Omental fat pad (tissue), 4 donors: Measurements from ENCODE around the gene TNRC6A. TPM values are rescaled to one million over a fixed set of nuclear protein-coding genes. Genes with fewer than 3 reads are reported as not detected.
"Not testable (repeated sequence)": the region's sequence is repeated elsewhere in the genome, so short reads cannot be mapped to it uniquely, and the experiment has no call there.

Experiments
- ATAC-seq: fragments of 150-250 bp; one replicate; pipeline ENCODE4 v1.9.1; 2016; ENCODE audit warnings: mild to moderate bottlenecking, moderate library complexity; ENCODE audit not compliant: low FRiP score
- DNase-seq: peaks from one replicate; pipeline ENCODE4 v3.0.0-alpha.2; 2019; ENCODE audit warnings: low spot score
- total RNA-seq, 4 donors: library from RNA; depleted of rRNA; stranded (reverse); fragments of >200 nt; gene quantifications; one replicate each; pipeline ENCODE4 v1.1.0, GENCODE V29; 2016
- TF ChIP-seq, protein P1 (sequence below), 3 donors: fragments of 450-650 bp; IDR thresholded peaks; one replicate each; pipeline ENCODE4 v1.5.1; 2016 to 2017; ENCODE audit warnings: antibody characterized with exemption in 3 of 3, mild to moderate bottlenecking in 3 of 3, moderate library complexity in 2 of 3

TNRC6A gene
- total RNA-seq, 4 donors from 2014 or later: 30.7 to 89.5 (median 53.0) TPM

DNA sequence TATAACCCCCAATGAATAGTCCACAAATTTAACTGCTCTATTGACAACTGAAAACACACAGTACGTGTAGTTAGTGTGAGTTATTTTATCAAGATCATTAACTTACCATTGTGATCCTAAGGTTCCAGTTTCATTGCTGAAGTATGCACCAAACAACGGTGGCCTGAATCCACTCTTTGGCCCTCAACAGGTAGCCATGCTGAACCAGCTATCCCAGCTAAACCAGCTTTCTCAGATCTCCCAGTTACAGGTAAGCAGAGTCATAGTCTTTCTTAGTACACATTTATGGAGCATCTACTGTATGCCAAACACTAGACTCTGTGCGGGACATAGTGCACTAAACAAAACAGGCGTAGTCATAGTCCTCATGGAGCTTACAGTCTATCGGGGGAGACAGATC, 76.0 kb downstream of the TNRC6A start:
- ATAC-seq: no peak
- no peak for DNase-seq
- TF ChIP-seq, protein P1, sequence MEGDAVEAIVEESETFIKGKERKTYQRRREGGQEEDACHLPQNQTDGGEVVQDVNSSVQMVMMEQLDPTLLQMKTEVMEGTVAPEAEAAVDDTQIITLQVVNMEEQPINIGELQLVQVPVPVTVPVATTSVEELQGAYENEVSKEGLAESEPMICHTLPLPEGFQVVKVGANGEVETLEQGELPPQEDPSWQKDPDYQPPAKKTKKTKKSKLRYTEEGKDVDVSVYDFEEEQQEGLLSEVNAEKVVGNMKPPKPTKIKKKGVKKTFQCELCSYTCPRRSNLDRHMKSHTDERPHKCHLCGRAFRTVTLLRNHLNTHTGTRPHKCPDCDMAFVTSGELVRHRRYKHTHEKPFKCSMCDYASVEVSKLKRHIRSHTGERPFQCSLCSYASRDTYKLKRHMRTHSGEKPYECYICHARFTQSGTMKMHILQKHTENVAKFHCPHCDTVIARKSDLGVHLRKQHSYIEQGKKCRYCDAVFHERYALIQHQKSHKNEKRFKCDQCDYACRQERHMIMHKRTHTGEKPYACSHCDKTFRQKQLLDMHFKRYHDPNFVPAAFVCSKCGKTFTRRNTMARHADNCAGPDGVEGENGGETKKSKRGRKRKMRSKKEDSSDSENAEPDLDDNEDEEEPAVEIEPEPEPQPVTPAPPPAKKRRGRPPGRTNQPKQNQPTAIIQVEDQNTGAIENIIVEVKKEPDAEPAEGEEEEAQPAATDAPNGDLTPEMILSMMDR (IDR thresholded peaks at IDR 0.05): no peak

DNA sequence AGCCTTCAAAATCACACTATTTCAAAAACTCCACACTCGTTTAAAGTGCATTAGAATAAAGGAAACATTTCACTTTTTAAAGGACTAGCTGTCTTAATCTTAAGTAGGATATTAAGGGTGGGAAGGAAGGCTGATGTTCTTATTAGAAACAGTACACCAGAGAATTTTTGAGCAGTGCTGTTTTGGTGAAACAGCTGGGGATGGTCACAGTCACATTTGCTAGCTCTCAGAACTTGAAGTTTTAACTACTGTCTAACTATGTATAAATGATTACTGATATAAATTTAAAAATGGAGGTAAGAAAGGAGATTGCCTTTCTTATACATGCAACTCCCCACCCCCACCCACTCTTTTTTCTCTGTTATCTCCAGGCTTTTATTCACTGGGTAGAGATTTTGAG, 77.8 kb downstream of the TNRC6A start:
- DNase-seq (no peak), ATAC-seq (no peak)
- TF ChIP-seq, protein P1 (IDR thresholded peaks at IDR 0.05): no peak

DNA sequence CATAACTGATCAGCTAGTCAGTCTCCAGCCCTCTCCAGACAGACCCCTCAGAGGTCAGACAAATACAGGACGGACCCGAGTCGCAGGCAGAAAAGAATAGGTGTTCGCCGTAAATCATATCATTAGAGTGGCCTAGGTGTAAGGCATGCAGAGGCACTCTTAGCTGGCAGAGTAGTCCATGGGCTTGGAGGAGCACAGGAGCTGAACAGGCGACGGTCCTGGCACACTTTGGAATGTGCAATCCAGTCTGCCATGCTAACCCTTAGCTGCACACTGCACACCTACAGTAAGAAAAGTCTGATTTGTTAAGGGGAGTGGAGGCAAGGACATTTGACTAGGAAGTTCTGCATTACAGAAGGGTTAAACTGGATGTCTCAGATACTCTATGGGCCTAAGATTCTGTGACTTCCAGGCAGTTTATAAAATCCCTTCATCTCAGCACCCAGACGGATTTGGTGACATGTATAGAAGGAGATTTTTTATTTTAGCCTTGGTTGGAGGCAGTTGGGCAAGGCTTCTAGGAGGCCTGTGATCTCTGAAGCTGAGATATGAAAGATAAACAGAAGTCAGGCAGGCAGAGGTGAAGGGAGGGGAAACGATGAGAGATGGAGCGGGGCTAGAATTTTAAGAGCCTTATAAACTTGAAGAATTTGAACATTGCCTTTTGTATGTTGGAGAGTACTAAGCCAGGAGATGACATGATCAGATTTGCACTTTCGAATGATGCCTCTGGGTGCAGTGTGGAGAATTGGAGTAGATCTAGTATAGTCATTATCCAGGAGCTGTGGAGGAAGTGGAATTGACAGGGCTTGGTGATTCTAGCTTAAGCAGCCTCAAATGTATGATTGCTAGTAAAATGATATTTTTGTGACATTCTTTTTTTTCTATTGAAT, 81.7 kb downstream of the TNRC6A start:
- DNase-seq (no peak), ATAC-seq (no peak)
- TF ChIP-seq, protein P1 (IDR thresholded peaks at IDR 0.05): no peak

DNA sequence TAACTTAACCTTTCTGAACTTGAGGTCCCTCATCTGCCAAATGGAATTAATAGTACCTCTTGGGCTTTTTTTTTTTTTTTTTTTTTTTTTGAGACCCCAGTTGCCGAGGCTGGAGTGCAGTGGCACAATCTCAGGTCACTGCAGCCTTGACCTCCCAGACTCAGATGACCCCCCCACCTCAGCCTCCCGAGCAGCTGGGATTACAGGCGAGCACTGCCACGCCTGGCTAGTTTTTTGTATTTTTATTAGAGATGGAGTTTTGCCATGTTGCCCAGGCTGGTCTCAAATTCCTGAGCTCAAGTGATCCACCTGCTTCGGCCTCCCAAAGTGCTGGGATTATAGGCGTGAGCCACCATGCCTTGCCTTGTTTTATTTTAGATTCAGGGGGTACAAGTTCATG, 83.4 kb downstream of the TNRC6A start:
- not testable (repeated sequence) for ATAC-seq, DNase-seq

DNA sequence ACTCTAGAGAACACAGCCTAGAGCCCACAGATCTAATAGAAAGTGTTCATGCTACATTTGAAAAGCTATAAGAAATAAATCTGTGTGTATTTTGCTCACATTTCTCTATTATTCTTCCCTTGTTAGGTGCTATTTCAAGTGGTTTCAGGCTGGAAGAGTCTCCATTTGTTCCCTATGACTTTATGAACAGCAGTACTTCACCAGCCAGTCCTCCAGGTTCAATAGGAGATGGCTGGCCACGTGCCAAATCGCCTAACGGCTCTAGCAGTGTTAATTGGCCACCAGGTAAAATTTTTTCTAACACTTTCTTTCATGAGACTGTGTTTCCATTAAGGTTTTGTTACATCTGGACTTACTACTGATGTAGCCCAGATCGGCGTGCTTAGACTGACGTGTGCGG, 85.6 kb downstream of the TNRC6A start:
- no peak for DNase-seq
- no peak for ATAC-seq
- TF ChIP-seq, protein P1 (IDR thresholded peaks at IDR 0.05): no peak

DNA sequence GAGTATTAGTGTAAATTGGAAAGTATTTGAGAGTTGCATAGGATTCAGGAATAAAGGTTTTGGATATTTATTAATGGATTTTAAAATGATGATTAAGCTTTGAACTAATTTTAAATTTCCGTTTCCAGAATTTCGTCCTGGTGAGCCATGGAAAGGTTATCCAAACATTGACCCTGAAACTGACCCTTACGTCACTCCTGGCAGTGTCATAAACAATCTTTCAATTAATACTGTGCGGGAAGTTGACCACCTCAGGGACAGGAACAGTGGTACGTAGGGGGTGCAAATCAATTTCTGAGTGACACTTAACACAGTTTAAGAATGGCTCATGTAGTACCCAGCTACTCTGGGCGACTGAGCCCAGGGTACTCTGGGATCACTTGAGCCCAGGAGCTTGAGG, 87.2 kb downstream of the TNRC6A start:
- TF ChIP-seq, protein P1 (IDR thresholded peaks at IDR 0.05): no peak
- ATAC-seq: no peak
- DNase-seq: no peak

DNA sequence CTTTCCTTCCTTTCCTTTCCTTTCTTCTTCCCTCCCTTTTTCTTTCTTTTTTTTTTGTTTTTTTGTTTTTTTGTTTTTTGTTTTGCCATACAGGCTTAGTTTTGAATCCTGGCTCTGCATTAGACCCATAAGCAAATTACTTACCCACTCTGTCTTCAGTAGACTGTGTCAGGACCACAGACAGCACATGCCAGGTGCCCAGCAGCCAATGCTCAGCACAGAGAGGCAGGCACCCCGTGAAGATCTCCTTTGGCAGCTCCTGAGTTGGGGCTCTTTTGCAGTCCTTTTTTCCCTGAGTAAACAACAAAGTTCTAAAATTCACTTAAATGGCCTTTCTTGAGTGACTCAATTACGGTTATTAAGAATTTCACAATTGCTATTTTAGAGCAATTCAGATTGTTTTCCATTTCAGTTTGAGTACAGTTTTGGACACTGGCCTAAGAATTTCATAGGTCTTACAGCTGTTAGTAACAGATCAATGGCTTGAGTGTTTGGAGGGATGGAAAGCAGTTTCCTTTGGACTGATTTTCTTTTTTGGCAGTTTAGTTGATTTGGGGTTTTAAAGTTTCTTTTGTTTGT, 90.1 kb downstream of the TNRC6A start:
- no peak for ATAC-seq
- TF ChIP-seq, protein P1 (IDR thresholded peaks at IDR 0.05): no peak
- no peak for DNase-seq
